Spleen (tissue), 11 donors: Measurements from ENCODE around the gene WWC1. TPM values are rescaled to one million over a fixed set of nuclear protein-coding genes. Genes with fewer than 3 reads are reported as not detected.

Experiments
- DNase-seq: peaks from one replicate; pipeline ENCODE4 v3.0.0-alpha.2; 2020
- H3K27ac ChIP-seq, 8 donors: fragments of 200-600 bp; sonication (generic) in 7 of 8; 1 replicate in 4 of 8; 2 replicates in 4 of 8; pipeline versions ENCODE4 v1.5.0 to v1.8.0; 2016 to 2021; ENCODE audit warnings: inconsistent platforms in 4 of 8, mild to moderate bottlenecking in 4 of 8, moderate library complexity in 1 of 8
- H3K27me3 ChIP-seq, 7 donors: fragments of 200-600 bp; sonication (generic) in 6 of 7; replicated peaks in 1 of 7; 1 replicate in 4 of 7; 2 replicates in 3 of 7; pipeline versions ENCODE4 v1.5.0 to v1.8.0; 2016 to 2021; ENCODE audit warnings: inconsistent platforms in 3 of 7, mild to moderate bottlenecking in 1 of 7
- H3K36me3 ChIP-seq, 6 donors: fragments of 200-600 bp; sonication (generic) in 5 of 6; 1 replicate in 4 of 6; 2 replicates in 2 of 6; pipeline versions ENCODE4 v1.5.0 to v1.8.0; 2016 to 2021; ENCODE audit warnings: inconsistent platforms in 2 of 6
- H3K4me1 ChIP-seq, 6 donors: fragments of 200-600 bp; sonication (generic) in 5 of 6; 1 replicate in 3 of 6; 2 replicates in 3 of 6; pipeline versions ENCODE4 v1.5.0 to v1.8.0; 2016 to 2021; ENCODE audit warnings: inconsistent platforms in 3 of 6
- H3K4me3 ChIP-seq, 8 donors: fragments of 200-600 bp; sonication (generic) in 7 of 8; 1 replicate in 4 of 8; 2 replicates in 4 of 8; pipeline versions ENCODE4 v1.5.0 to v1.8.0; 2016 to 2021; ENCODE audit warnings: inconsistent platforms in 4 of 8, mild to moderate bottlenecking in 4 of 8, moderate library complexity in 2 of 8
- H3K9me3 ChIP-seq, 8 donors: fragments of 200-600 bp; sonication (generic) in 7 of 8; 1 replicate in 4 of 8; 2 replicates in 4 of 8; pipeline versions ENCODE4 v1.5.0 to v1.8.0; 2016 to 2021; ENCODE audit warnings: inconsistent platforms in 4 of 8
- POLR2A ChIP-seq, 3 donors: fragments of 450-650 bp; IDR thresholded peaks; one replicate each; pipeline ENCODE4 v1.5.1; 2017; ENCODE audit warnings: antibody characterized with exemption in 3 of 3, mild to moderate bottlenecking in 1 of 3
- POLR2AphosphoS5 ChIP-seq, 3 donors: sonication (generic); formaldehyde crosslinking; IDR thresholded peaks; one replicate each; pipeline ENCODE4 v1.5.1; 2017; ENCODE audit warnings: antibody characterized with exemption in 3 of 3
- WGBS, 5 donors: extraction: QIAGEN DNeasy Blood & Tissue Kit in 3 of 5; methylation state at CpG; one replicate each; pipeline versions ENCODE4 v1.1.5 to v1.1.7; 2013 to 2018; 5-methylcytosine and 5-hydroxymethylcytosine counted together
- intact Hi-C: fragments of 100-400 bp; cut with DNase I; formaldehyde crosslinking; loops from one replicate; pipeline ENCODE4 v1.15.0; 2023; ENCODE audit warnings: low total_unique reads
- polyA plus RNA-seq, 3 donors: library from polyadenylated mRNA; stranded (reverse); fragments of 200-250 nt; gene quantifications; one replicate each; pipeline ENCODE4 v1.2.1, GENCODE V29; 2013
- total RNA-seq, 7 donors: library from RNA; depleted of rRNA in 3 of 7; stranded (reverse); fragments of >200 nt in 3 of 7; fragmentation: NEBNext Ultra II Directional in 4 of 7; extraction: Animal tissue kit (Norgen Biotek cat#: 25700) in 4 of 7; gene quantifications; one replicate each; pipeline versions ENCODE4 v1.1.0 to v1.2.1, GENCODE V29; 2016 to 2021
- TF ChIP-seq, protein P1 (sequence below), 11 experiments: fragments of 200-600 bp in 7 of 11; fragments of 450-650 bp in 4 of 11; sonication (generic) in 4 of 11; IDR thresholded peaks in 8 of 11; conservative IDR thresholded peaks in 3 of 11; 1 replicate in 7 of 11; 2 replicates in 4 of 11; pipeline versions ENCODE4 v1.4.0 to v1.8.0; 2016 to 2021; ENCODE audit warnings: antibody characterized with exemption in 11 of 11, inconsistent platforms in 4 of 11, mild to moderate bottlenecking in 1 of 11
- donor health status: healthy with polysubstance abuse.
- donor health status: DM: no; HTN: no; CAD: no; lungs with moderate emphysema.
- donor health status: DM: no; HTN: no; CAD: no.
- donor health status: Bipolar disorder and iron deficiency.
- donor health status: healthy.
- donor health status: DM: no; HTN: no; CAD: no.
- donor health status: DM: yes; HTN: yes; CAD: no.

The WWC1 gene
- total and polyA plus RNA-seq, 10 donors, result 0.60 to 5.4 (median 1.3) TPM

DNA sequence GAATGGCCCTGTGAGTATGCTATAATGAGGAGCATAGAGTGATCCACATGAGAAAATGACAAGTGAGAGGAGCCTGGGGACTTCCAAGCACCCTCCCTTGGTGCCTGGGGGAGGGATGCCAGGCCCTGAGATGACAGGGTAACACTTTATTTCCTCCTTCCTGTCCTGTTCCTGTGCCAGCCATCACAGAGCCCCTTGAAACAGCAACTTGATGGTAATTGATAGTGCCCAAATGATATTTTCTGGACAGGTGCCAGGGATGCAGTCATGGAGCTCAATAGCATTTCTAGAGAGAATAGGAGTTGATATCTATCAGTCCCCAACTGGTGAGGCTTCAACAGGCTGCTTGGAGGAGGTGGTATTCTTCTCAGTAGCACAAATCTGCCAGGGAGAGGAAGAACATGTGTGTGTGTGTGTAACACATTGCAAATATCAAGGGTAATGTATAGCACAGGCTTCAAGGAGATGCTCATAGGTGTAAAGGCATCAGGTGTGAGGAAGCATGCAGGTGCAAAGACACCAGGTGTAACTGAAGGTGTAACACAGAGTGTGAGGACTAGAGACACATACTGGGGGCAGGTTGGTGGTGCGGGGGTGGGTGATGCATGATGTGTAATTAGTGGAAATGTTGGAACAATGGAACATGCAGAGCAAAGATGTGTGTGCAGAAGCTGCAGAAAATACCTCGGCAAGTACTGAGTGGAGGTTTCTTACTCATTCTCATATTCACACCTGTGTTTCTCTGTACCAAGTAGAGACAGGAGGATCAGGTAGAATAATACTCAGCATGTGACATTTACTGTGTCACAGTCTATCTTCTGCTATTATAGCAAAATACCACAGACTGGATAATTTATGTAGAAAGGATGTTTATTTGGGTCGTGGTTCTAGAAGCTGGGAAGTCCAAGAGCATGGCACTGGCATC lies 18.1 kb upstream of the WWC1 start:
- peaks cover 0 to 14% (median 10%) of the 10 kb centered on the region in 6 donors for H3K4me1 ChIP-seq
- TF ChIP-seq POLR2AphosphoS5 (IDR thresholded peaks at IDR 0.05) (no peak), POLR2A (IDR thresholded peaks at IDR 0.05) (no peak)
- TF ChIP-seq, protein P1, sequence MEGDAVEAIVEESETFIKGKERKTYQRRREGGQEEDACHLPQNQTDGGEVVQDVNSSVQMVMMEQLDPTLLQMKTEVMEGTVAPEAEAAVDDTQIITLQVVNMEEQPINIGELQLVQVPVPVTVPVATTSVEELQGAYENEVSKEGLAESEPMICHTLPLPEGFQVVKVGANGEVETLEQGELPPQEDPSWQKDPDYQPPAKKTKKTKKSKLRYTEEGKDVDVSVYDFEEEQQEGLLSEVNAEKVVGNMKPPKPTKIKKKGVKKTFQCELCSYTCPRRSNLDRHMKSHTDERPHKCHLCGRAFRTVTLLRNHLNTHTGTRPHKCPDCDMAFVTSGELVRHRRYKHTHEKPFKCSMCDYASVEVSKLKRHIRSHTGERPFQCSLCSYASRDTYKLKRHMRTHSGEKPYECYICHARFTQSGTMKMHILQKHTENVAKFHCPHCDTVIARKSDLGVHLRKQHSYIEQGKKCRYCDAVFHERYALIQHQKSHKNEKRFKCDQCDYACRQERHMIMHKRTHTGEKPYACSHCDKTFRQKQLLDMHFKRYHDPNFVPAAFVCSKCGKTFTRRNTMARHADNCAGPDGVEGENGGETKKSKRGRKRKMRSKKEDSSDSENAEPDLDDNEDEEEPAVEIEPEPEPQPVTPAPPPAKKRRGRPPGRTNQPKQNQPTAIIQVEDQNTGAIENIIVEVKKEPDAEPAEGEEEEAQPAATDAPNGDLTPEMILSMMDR (IDR thresholded peaks at IDR 0.05 in 8 of 11, conservative IDR thresholded peaks at IDR 0.05 in 3 of 11), result no peak
- no peak for DNase-seq
- no peak overlapping the region for H3K4me3 ChIP-seq
- intact Hi-C loops, result no loop called here
- peaks cover 0 to 17% (median 5%) of the 10 kb centered on the region in 7 donors for H3K27me3 ChIP-seq
- H3K27ac ChIP-seq, result no peak overlapping the region
- no peaks in the 10 kb centered on the region for H3K9me3 ChIP-seq
- WGBS, 5 donors, result 73 to 83% (median 75%) methylated on average over 3 of the region's 3 CpGs
- no peaks in the 10 kb centered on the region for H3K36me3 ChIP-seq

DNA sequence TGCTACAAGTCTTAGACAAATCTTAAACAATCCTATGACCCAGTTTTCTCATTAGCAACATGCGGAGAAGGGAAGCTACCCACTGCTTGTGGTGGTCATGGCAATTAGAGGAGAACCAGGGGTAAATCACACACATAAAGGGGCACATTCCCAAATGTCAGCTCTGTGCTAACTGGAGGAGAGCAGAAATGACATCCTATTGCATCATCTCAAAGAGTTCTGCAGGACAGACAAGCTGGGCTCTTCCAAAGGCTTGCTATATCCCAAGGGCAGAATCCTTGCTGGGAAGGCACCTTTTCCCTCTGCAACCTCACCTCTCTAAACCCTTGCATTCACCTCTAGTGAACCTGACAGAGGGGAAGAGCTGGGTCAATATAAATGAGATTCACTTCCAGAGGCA lies 17.0 kb upstream of the WWC1 start:
- intact Hi-C loops, result no loop called here
- 87 to 98% (median 91%) methylated on average over 1 of the region's 1 CpG for whole genome bisulfite sequencing, 5 donors
- TF ChIP-seq, protein P1 (IDR thresholded peaks at IDR 0.05 in 8 of 11, conservative IDR thresholded peaks at IDR 0.05 in 3 of 11), result no peak
- TF ChIP-seq POLR2A (IDR thresholded peaks at IDR 0.05) (no peak), POLR2AphosphoS5 (IDR thresholded peaks at IDR 0.05) (no peak)
- Histone ChIP-seq H3K27ac (no peak overlapping the region), H3K27me3 (peaks cover 0 to 6% (median 0%) of the 10 kb centered on the region in 7 donors), H3K4me3 (no peak overlapping the region), H3K4me1 (peaks cover 0 to 6% (median 3%) of the 10 kb centered on the region in 6 donors), H3K36me3 (no peaks in the 10 kb centered on the region), H3K9me3 (no peaks in the 10 kb centered on the region)
- no peak for DNase-seq

DNA sequence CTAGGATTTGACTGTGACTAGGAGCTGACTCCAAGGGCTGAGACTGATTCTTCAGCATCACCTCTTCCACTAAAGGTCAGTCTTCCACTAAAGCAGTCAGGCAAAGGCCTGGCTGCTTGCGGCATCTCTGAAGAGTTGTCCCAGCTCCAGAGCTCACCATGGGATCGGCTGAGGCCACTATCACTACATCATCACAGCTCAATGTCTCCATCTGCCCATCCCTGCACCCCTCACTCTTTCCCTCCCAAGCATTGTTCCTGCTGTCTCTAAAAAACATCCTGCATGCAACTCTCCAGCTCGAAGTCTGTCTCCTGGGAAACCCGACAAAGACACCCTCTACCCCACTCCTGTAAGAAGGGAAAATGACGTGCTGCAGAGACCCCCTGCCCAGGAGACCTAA lies 15.5 kb upstream of the WWC1 start:
- no peaks in the 10 kb centered on the region for H3K36me3 ChIP-seq
- no peaks in the 10 kb centered on the region for H3K4me1 ChIP-seq
- H3K4me3 ChIP-seq, result no peak overlapping the region
- 70 to 75% (median 73%) methylated on average over 4 to 5 of the region's 5 CpGs for WGBS, 5 donors
- intact Hi-C loops, result no loop called here
- TF ChIP-seq, protein P1 (IDR thresholded peaks at IDR 0.05 in 8 of 11, conservative IDR thresholded peaks at IDR 0.05 in 3 of 11), result no peak
- TF ChIP-seq POLR2AphosphoS5 (IDR thresholded peaks at IDR 0.05), result no peak
- TF ChIP-seq POLR2A (IDR thresholded peaks at IDR 0.05), result no peak
- H3K27me3 ChIP-seq, result peaks cover 0 to 4% (median 0%) of the 10 kb centered on the region in 7 donors
- no peak overlapping the region for H3K27ac ChIP-seq
- no peak for DNase-seq
- no peaks in the 10 kb centered on the region for H3K9me3 ChIP-seq

DNA sequence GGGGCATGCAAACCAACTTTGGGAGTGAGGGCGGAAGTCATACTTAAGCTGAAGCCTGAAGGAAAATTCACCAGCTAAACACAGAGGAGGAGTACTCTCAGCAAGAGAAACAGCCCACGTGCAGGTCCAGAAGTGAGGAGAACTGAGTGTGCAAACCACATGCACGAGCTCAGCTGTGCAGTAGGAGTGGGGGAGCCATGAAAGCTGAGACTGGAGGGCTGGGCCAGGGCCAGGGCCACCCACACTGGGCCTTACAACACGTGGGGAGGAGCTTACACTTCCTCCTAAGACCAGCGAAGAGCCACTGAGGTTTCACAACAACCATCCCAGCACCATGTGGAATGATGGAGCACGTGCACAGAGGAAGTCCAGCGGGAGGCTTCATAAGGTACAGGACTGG lies 9.3 kb upstream of the WWC1 start:
- Histone ChIP-seq H3K4me3 (no peak overlapping the region), H3K27me3 (peaks cover 0 to 9% (median 0%) of the 10 kb centered on the region in 7 donors), H3K9me3 (peaks cover 0 to 46% (median 24%) of the 10 kb centered on the region in 8 donors), H3K36me3 (no peaks in the 10 kb centered on the region), H3K27ac (no peak overlapping the region), H3K4me1 (no peaks in the 10 kb centered on the region)
- no peak for TF ChIP-seq POLR2AphosphoS5 (IDR thresholded peaks at IDR 0.05)
- TF ChIP-seq POLR2A (IDR thresholded peaks at IDR 0.05), result no peak
- TF ChIP-seq, protein P1 (IDR thresholded peaks at IDR 0.05 in 8 of 11, conservative IDR thresholded peaks at IDR 0.05 in 3 of 11), result no peak
- no peak for DNase-seq
- WGBS, 5 donors, result 25 to 39% (median 31%) methylated on average over 7 of the region's 7 CpGs
- intact Hi-C loops, result no loop called here
